SK-N-SH (cell line): ENCODE data around the gene TNPO1. TPM values are rescaled to one million over a fixed set of nuclear protein-coding genes. Genes with fewer than 3 reads are reported as not detected.

Experiments used
- CTCF ChIA-PET: fragments of 300-600, 350-600 bp; formaldehyde crosslinking; extraction: SDS; loops from one replicate; lab custom pipeline; 2021; lab: Yijun Ruan, JAX
- POLR2A ChIA-PET: fragments of 350-600 bp; sonication (Branson Sonifier 250); formaldehyde crosslinking; extraction: SDS; loops from one replicate; lab custom pipeline; 2020; ENCODE audit warnings: antibody characterized with exemption, inconsistent platforms; lab: Yijun Ruan, JAX
- DNase-seq: peaks from one replicate; pipeline ENCODE4 v3.0.0; 2012
- H2AFZ ChIP-seq: fragments of 200-600 bp; sonication (generic); 2 replicates; pipeline ENCODE4 v1.8.1; 2016; ENCODE audit warnings: antibody characterized with exemption, mild to moderate bottlenecking, low read depth
- H3F3A ChIP-seq: fragments of 200-600 bp; sonication (generic); replicated peaks from 2 replicates; pipeline ENCODE3; 2016; ENCODE audit warnings: antibody characterized with exemption, mild to moderate bottlenecking; ENCODE audit not compliant: insufficient read depth
- H3K27ac ChIP-seq, 2 experiments: fragments of 200-500 bp in 1 of 2; fragments of 200-600 bp in 1 of 2; sonication (Bioruptor generic) in 1 of 2; sonication (generic), shearing (Covaris generic) in 1 of 2; 2 replicates each; pipeline versions ENCODE4 v1.5.1 to v1.6.1; 2014 to 2016; ENCODE audit warnings: low read depth in 2 of 2, inconsistent platforms in 1 of 2, low read length in 1 of 2, mild to moderate bottlenecking in 1 of 2, mixed read lengths in 1 of 2
- H3K27me3 ChIP-seq: fragments of 200-600 bp; sonication (generic), shearing (Covaris generic); 2 replicates; pipeline ENCODE4 v1.6.1; 2016; ENCODE audit warnings: mixed run types; ENCODE audit not compliant: insufficient read depth
- H3K36me3 ChIP-seq, 2 experiments: fragments of 200-500 bp in 1 of 2; fragments of 200-600 bp in 1 of 2; sonication (Bioruptor generic) in 1 of 2; sonication (generic) in 1 of 2; replicated peaks in 1 of 2; 2 replicates each; pipeline versions ENCODE3 to v1.5.1; 2014 to 2016; ENCODE audit warnings: low read length in 1 of 2, mild to moderate bottlenecking in 1 of 2; ENCODE audit not compliant: insufficient read depth in 2 of 2, control insufficient read depth in 1 of 2
- H3K4me1 ChIP-seq, 2 experiments: fragments of 200-500 bp in 1 of 2; fragments of 200-600 bp in 1 of 2; sonication (Bioruptor generic) in 1 of 2; sonication (generic), shearing (Covaris generic) in 1 of 2; 2 replicates each; pipeline versions ENCODE4 v1.5.1 to v1.6.1; 2014 to 2016; ENCODE audit warnings: low read depth in 1 of 2, low read length in 1 of 2, mixed run types in 1 of 2; ENCODE audit not compliant: insufficient read depth in 2 of 2, control insufficient read depth in 1 of 2
- H3K4me2 ChIP-seq: fragments of 200-600 bp; sonication (generic), shearing (Covaris generic); 2 replicates; pipeline ENCODE4 v1.6.1; 2017; ENCODE audit warnings: mixed run types
- H3K4me3 ChIP-seq, 2 experiments: fragments of 200-500 bp in 1 of 2; fragments of 200-600 bp in 1 of 2; sonication (Bioruptor generic) in 1 of 2; sonication (generic), shearing (Covaris generic) in 1 of 2; 2 replicates each; pipeline versions ENCODE4 v1.5.1 to v1.8.1; 2014 to 2016; ENCODE audit warnings: low read depth in 2 of 2, inconsistent platforms in 1 of 2, low read length in 1 of 2, mild to moderate bottlenecking in 1 of 2, mixed read lengths in 1 of 2, moderate library complexity in 1 of 2
- H3K79me2 ChIP-seq: fragments of 200-600 bp; sonication (generic); 2 replicates; pipeline ENCODE4 v1.8.1; 2017; ENCODE audit warnings: mild to moderate bottlenecking; ENCODE audit not compliant: insufficient read depth
- H3K9ac ChIP-seq: fragments of 200-600 bp; sonication (generic); 2 replicates; pipeline ENCODE4 v1.6.1; 2017; ENCODE audit warnings: mixed run types
- H3K9me2 ChIP-seq: fragments of 200-600 bp; sonication (generic); 2 replicates; pipeline ENCODE4 v1.6.1; 2017; ENCODE audit warnings: mixed run types
- H3K9me3 ChIP-seq: fragments of 200-600 bp; sonication (generic); 2 replicates; pipeline ENCODE4 v1.6.1; 2017; ENCODE audit warnings: mixed run types, mild to moderate bottlenecking, moderate library complexity
- H4K20me1 ChIP-seq: fragments of 200-600 bp; sonication (generic); 2 replicates; pipeline ENCODE4 v1.6.1; 2017; ENCODE audit warnings: mild to moderate bottlenecking, mixed run types; ENCODE audit not compliant: insufficient read depth
- EP300 ChIP-seq, 2 experiments: IDR thresholded peaks; 2 replicates each; pipeline versions ENCODE4 v1.4.0 to v1.6.1; 2012; ENCODE audit warnings: borderline replicate concordance in 1 of 2, low read depth in 1 of 2, low read length in 1 of 2
- FOXJ3 ChIP-seq: sonication (generic); formaldehyde crosslinking; IDR thresholded peaks from 2 replicates; pipeline ENCODE4 v1.5.1; 2020; ENCODE audit warnings: mild to moderate bottlenecking, missing genetic modification reagents
- GABPA ChIP-seq: IDR thresholded peaks from 2 replicates; pipeline ENCODE4 v1.4.0; 2012; ENCODE audit warnings: low read depth, mild to moderate bottlenecking
- GATA2 ChIP-seq: sonication (generic); formaldehyde crosslinking; IDR thresholded peaks from 2 replicates; pipeline ENCODE4 v1.5.0; 2020; ENCODE audit warnings: mild to moderate bottlenecking, missing genetic modification reagents
- JUND ChIP-seq: IDR thresholded peaks from 2 replicates; pipeline ENCODE4 v1.4.0; 2012
- MEF2A ChIP-seq: IDR thresholded peaks from 2 replicates; pipeline ENCODE4 v1.4.0; 2012; ENCODE audit warnings: low read depth, borderline replicate concordance
- MXI1 ChIP-seq: IDR thresholded peaks from 2 replicates; pipeline ENCODE4 v1.6.1; 2012; ENCODE audit warnings: mild to moderate bottlenecking, low read depth, low read length, improper control_type of control experiment
- NRF1 ChIP-seq: IDR thresholded peaks from 2 replicates; pipeline ENCODE4 v1.6.1; 2012; ENCODE audit warnings: low read depth, mild to moderate bottlenecking, low read length
- POLR2AphosphoS5 ChIP-seq: IDR thresholded peaks from 2 replicates; pipeline ENCODE4 v1.6.1; 2012; ENCODE audit warnings: low read depth, low read length
- RAD21 ChIP-seq: IDR thresholded peaks from 2 replicates; pipeline ENCODE4 v1.6.1; 2012; ENCODE audit warnings: mild to moderate bottlenecking, low read length
- RFX5 ChIP-seq: IDR thresholded peaks from 2 replicates; pipeline ENCODE4 v1.6.1; 2012; ENCODE audit warnings: mild to moderate bottlenecking, improper control_type of control experiment, low read length
- SIN3A ChIP-seq: IDR thresholded peaks from 2 replicates; pipeline ENCODE4 v1.6.1; 2012; ENCODE audit warnings: low read depth, mild to moderate bottlenecking, low read length, moderate library complexity, borderline replicate concordance
- TAF1 ChIP-seq: IDR thresholded peaks from 2 replicates; pipeline ENCODE4 v1.6.1; 2012; ENCODE audit warnings: low read depth, mild to moderate bottlenecking, low read length, moderate library complexity, borderline replicate concordance
- TCF12 ChIP-seq: IDR thresholded peaks from 2 replicates; pipeline ENCODE4 v1.4.0; 2012
- TEAD4 ChIP-seq: IDR thresholded peaks from 2 replicates; pipeline ENCODE4 v1.4.0; 2012; ENCODE audit warnings: mild to moderate bottlenecking, borderline replicate concordance; ENCODE audit not compliant: insufficient read depth
- YY1 ChIP-seq: IDR thresholded peaks from 2 replicates; pipeline ENCODE4 v1.4.0; 2012; ENCODE audit warnings: low read depth, mild to moderate bottlenecking
- WGBS: methylation state at CpG from one replicate; pipeline ENCODE4 v1.1.6; 2017; ENCODE audit warnings: low lambda C conversion rate; 5-methylcytosine and 5-hydroxymethylcytosine counted together
- polyA plus RNA-seq, 3 experiments: library from polyadenylated mRNA; depleted of rRNA; stranded (reverse); fragments of >200 nt; gene quantifications; 2 replicates each; pipeline ENCODE4 v1.2.3, GENCODE V29; 2012
- TF ChIP-seq, protein P1 (sequence below): fragments of 150-350 bp; IDR thresholded peaks from 2 replicates; pipeline ENCODE4 v1.6.1; 2016; ENCODE audit warnings: mild to moderate bottlenecking, low read depth, low read length
- TF ChIP-seq, protein P2 (sequence below): IDR thresholded peaks from 2 replicates; pipeline ENCODE4 v1.6.1; 2012; ENCODE audit warnings: mild to moderate bottlenecking, low read depth, low read length, moderate library complexity
- TF ChIP-seq, protein P3 (sequence below): IDR thresholded peaks from 2 replicates; pipeline ENCODE4 v1.4.0; 2012; ENCODE audit warnings: low read depth
- TF ChIP-seq, protein P4 (sequence below): IDR thresholded peaks from 2 replicates; pipeline ENCODE4; 2012

Gene TNPO1
- polyA plus RNA-seq, 1 of the 3 experiments (the other 2 are of a cell fraction): 19.9 TPM

DNA sequence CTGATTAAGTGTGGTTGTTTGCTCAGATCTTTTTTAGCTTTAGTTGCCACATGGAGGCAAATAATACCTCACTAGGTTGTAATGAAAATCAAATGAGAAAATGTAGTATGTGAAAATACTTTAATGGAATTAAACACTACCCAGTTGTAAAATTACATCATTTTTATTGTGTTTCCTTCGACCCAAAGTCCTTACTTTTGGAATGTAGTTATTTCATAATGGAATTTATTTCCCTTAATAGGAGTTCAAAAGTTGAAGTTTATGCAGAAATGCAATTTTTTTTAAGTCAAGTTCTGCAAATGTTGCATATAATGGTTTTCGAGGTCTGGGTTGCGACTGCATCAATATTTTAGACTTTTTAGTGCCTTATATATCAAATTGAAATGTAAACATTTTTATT is 31.0 kb downstream of the TNPO1 start:
- ChIA-PET POLR2A (interaction anchor here (1.1 kb wide), 1 partner anchor 238 kb away, joined by 3 read pairs; no protein-coding TSS in a partner anchor), CTCF (interaction anchor here (0.6 to 1.6 kb wide), 4 partner anchors 10 to 49 kb away, joined by 3 to 5 read pairs (median 4); no protein-coding TSS in a partner anchor)
- H3K4me1 ChIP-seq: peaks cover 28 to 35% of the 10 kb centered on the region in 2 experiments
- H3K36me3 ChIP-seq: peaks cover 20 to 31% of the 10 kb centered on the region in 2 experiments
- H2AFZ ChIP-seq: no peak overlapping the region
- peaks cover 11% of the 10 kb centered on the region for H3F3A ChIP-seq
- peak overlapping the region; percentile 54 for H3K4me2 ChIP-seq
- TF ChIP-seq EP300 (IDR thresholded peaks at IDR 0.05; ENCODE audit: borderline replicate concordance in 1 of 2, low read depth in 1 of 2, low read length in 1 of 2) (no peak), FOXJ3 (no peak), GATA2 (no peak), MEF2A (no peak), TEAD4 (no peak), RAD21 (no peak), RFX5 (no peak), NRF1 (no peak), TAF1 (no peak), POLR2AphosphoS5 (no peak), TCF12 (no peak), YY1 (no peak), MXI1 (no peak), JUND (no peak), SIN3A (no peak), GABPA (no peak)
- TF ChIP-seq, protein P1, sequence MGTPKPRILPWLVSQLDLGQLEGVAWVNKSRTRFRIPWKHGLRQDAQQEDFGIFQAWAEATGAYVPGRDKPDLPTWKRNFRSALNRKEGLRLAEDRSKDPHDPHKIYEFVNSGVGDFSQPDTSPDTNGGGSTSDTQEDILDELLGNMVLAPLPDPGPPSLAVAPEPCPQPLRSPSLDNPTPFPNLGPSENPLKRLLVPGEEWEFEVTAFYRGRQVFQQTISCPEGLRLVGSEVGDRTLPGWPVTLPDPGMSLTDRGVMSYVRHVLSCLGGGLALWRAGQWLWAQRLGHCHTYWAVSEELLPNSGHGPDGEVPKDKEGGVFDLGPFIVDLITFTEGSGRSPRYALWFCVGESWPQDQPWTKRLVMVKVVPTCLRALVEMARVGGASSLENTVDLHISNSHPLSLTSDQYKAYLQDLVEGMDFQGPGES: no peak
- TF ChIP-seq, protein P2, sequence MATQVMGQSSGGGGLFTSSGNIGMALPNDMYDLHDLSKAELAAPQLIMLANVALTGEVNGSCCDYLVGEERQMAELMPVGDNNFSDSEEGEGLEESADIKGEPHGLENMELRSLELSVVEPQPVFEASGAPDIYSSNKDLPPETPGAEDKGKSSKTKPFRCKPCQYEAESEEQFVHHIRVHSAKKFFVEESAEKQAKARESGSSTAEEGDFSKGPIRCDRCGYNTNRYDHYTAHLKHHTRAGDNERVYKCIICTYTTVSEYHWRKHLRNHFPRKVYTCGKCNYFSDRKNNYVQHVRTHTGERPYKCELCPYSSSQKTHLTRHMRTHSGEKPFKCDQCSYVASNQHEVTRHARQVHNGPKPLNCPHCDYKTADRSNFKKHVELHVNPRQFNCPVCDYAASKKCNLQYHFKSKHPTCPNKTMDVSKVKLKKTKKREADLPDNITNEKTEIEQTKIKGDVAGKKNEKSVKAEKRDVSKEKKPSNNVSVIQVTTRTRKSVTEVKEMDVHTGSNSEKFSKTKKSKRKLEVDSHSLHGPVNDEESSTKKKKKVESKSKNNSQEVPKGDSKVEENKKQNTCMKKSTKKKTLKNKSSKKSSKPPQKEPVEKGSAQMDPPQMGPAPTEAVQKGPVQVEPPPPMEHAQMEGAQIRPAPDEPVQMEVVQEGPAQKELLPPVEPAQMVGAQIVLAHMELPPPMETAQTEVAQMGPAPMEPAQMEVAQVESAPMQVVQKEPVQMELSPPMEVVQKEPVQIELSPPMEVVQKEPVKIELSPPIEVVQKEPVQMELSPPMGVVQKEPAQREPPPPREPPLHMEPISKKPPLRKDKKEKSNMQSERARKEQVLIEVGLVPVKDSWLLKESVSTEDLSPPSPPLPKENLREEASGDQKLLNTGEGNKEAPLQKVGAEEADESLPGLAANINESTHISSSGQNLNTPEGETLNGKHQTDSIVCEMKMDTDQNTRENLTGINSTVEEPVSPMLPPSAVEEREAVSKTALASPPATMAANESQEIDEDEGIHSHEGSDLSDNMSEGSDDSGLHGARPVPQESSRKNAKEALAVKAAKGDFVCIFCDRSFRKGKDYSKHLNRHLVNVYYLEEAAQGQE: no peak
- TF ChIP-seq, protein P3, sequence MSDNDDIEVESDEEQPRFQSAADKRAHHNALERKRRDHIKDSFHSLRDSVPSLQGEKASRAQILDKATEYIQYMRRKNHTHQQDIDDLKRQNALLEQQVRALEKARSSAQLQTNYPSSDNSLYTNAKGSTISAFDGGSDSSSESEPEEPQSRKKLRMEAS: no peak
- TF ChIP-seq, protein P4, sequence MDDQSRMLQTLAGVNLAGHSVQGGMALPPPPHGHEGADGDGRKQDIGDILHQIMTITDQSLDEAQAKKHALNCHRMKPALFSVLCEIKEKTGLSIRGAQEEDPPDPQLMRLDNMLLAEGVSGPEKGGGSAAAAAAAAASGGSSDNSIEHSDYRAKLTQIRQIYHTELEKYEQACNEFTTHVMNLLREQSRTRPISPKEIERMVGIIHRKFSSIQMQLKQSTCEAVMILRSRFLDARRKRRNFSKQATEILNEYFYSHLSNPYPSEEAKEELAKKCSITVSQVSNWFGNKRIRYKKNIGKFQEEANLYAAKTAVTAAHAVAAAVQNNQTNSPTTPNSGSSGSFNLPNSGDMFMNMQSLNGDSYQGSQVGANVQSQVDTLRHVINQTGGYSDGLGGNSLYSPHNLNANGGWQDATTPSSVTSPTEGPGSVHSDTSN: no peak
- no peaks in the 10 kb centered on the region for H3K9me3 ChIP-seq
- H3K9ac ChIP-seq: peak overlapping the region; percentile 24; the same call in 1 of the 2 replicates
- peak overlapping the region; percentile 87 to 97; a peak in 3 of 4 replicates for H3K27ac ChIP-seq
- WGBS: 2% methylated on average over 3 of the region's 3 CpGs
- no peak for DNase-seq
- H3K79me2 ChIP-seq: peaks cover 95% of the 10 kb centered on the region
- H3K4me3 ChIP-seq: peak overlapping the region; percentile 80 to 87; a peak in 2 of 4 replicates
- H3K27me3 ChIP-seq: no peaks in the 10 kb centered on the region
- H4K20me1 ChIP-seq: peaks cover 63% of the 10 kb centered on the region
- H3K9me2 ChIP-seq: no peaks in the 10 kb centered on the region
